HCT116 (cell line): ENCODE data around the gene DARS1. TPM values are rescaled to one million over a fixed set of nuclear protein-coding genes. Genes with fewer than 3 reads are reported as not detected.
"Not testable (repeated sequence)": the region's sequence is repeated elsewhere in the genome, so short reads cannot be mapped to it uniquely, and the experiment has no call there.

ENCODE experiments used
- ATAC-seq: fragments of 200-7000 bp; cut with Tn5 transposase; 2 replicates; pipeline ENCODE4 v1.9.1; 2020; ENCODE audit warnings: mild to moderate bottlenecking, moderate library complexity
- BruUV-seq: library from RNA; stranded (reverse); fragments of 400-500 nt; replicated peaks from 2 replicates; lab custom pipeline; 2021; lab: Mats Ljungman, UMichigan
- CTCF ChIA-PET: fragments of 300-600 bp; sonication (Branson Sonifier 250); formaldehyde crosslinking; loops from one replicate; lab custom pipeline; 2021; ENCODE audit warnings: antibody characterized with exemption; lab: Charles Lee
- POLR2A ChIA-PET: fragments of 300-600, 350-600 bp; sonication (Branson Sonifier 250); formaldehyde crosslinking; loops from one replicate; lab custom pipeline; 2021; ENCODE audit warnings: antibody characterized with exemption; lab: Charles Lee
- RAD21 ChIA-PET, 2 experiments: fragments of 300-600 bp; sonication (Branson Sonifier 250); formaldehyde crosslinking; loops; one replicate each; lab custom pipeline; 2023; ENCODE audit warnings: low total read pairs in 2 of 2; ENCODE audit not compliant: uncharacterized antibody in 2 of 2, unreplicated experiment in 2 of 2, low non-redundant PET in 1 of 2; lab: Charles Lee
- DNase-seq: peaks from one replicate; pipeline ENCODE4 v3.0.0-alpha.2; 2010; ENCODE audit warnings: low read depth, low spot score
- H2AFZ ChIP-seq: fragments of 200-600 bp; shearing (Covaris generic), sonication (generic); 2 replicates; pipeline ENCODE4 v1.6.1; 2017; ENCODE audit warnings: low read depth, mixed run types, mixed read lengths, antibody characterized with exemption, low read length; ENCODE audit not compliant: poor library complexity, severe bottlenecking
- H3K27ac ChIP-seq: 2 replicates; pipeline ENCODE4 v1.5.1; 2012; ENCODE audit warnings: low read depth, low read length
- H3K27me3 ChIP-seq: fragments of 200-600 bp; sonication (generic); 2 replicates; pipeline ENCODE4 v1.6.1; 2016; ENCODE audit warnings: mixed run types, low read length, mixed read lengths; ENCODE audit not compliant: insufficient read depth
- H3K36me3 ChIP-seq, 2 experiments: fragments of 200-500 bp in 1 of 2; fragments of 200-600 bp in 1 of 2; sonication (Bioruptor generic) in 1 of 2; sonication (generic) in 1 of 2; 2 replicates each; pipeline versions ENCODE4 v1.5.1 to v1.6.1; 2014 to 2016; ENCODE audit warnings: low read length in 2 of 2, inconsistent platforms in 1 of 2, mixed read lengths in 1 of 2, mixed run types in 1 of 2; ENCODE audit not compliant: insufficient read depth in 2 of 2, control insufficient read depth in 1 of 2
- H3K4me1 ChIP-seq, 2 experiments: fragments of 200-600 bp in 1 of 2; sonication (generic) in 1 of 2; 2 replicates each; pipeline versions ENCODE4 v1.5.1 to v1.6.1; 2012 to 2017; ENCODE audit warnings: low read length in 2 of 2, inconsistent platforms in 1 of 2, mild to moderate bottlenecking in 1 of 2, mixed read lengths in 1 of 2, mixed run types in 1 of 2, moderate library complexity in 1 of 2; ENCODE audit not compliant: insufficient read depth in 2 of 2, control insufficient read depth in 1 of 2
- H3K4me2 ChIP-seq: fragments of 200-600 bp; sonication (generic); 2 replicates; pipeline ENCODE4 v1.6.1; 2017; ENCODE audit warnings: mixed run types, low read length, mixed read lengths
- H3K4me3 ChIP-seq, 2 experiments: fragments of 200-600 bp in 1 of 2; sonication (generic) in 1 of 2; replicated peaks in 1 of 2; 2 replicates each; pipeline ENCODE4 v1.5.1; 2011 to 2016; ENCODE audit warnings: low read length in 2 of 2, control low read depth in 1 of 2, low read depth in 1 of 2, mild to moderate bottlenecking in 1 of 2, mixed read lengths in 1 of 2, mixed run types in 1 of 2
- H3K79me2 ChIP-seq: fragments of 200-600 bp; sonication (generic); 2 replicates; pipeline ENCODE4 v1.6.1; 2017; ENCODE audit warnings: mild to moderate bottlenecking, mixed run types, low read length, moderate library complexity, mixed read lengths; ENCODE audit not compliant: insufficient read depth
- H3K9ac ChIP-seq: fragments of 200-600 bp; sonication (generic); 2 replicates; pipeline ENCODE4 v1.6.1; 2016; ENCODE audit warnings: low read length, mixed read lengths
- H3K9me2 ChIP-seq: fragments of 200-600 bp; sonication (generic), shearing (Covaris generic); 2 replicates; pipeline ENCODE4 v1.6.1; 2017; ENCODE audit warnings: mixed run types, mild to moderate bottlenecking, moderate library complexity; ENCODE audit not compliant: insufficient read depth
- H3K9me3 ChIP-seq, 2 experiments: fragments of 200-500 bp in 1 of 2; fragments of 200-600 bp in 1 of 2; sonication (Bioruptor generic) in 1 of 2; sonication (generic) in 1 of 2; 2 replicates each; pipeline ENCODE4 v1.6.1; 2014 to 2017; ENCODE audit warnings: low read length in 2 of 2, mixed read lengths in 2 of 2, inconsistent platforms in 1 of 2, low read depth in 1 of 2, mild to moderate bottlenecking in 1 of 2, mixed run types in 1 of 2, moderate library complexity in 1 of 2; ENCODE audit not compliant: control insufficient read depth in 1 of 2, insufficient read depth in 1 of 2
- H4K20me1 ChIP-seq: fragments of 200-600 bp; sonication (generic), shearing (Covaris generic); 2 replicates; pipeline ENCODE4 v1.6.1; 2017; ENCODE audit warnings: mixed run types, mild to moderate bottlenecking, moderate library complexity; ENCODE audit not compliant: insufficient read depth
- CBX3 ChIP-seq: IDR thresholded peaks from 2 replicates; pipeline ENCODE4 v1.6.1; 2012; ENCODE audit warnings: low read depth
- EGR1 ChIP-seq: IDR thresholded peaks from 2 replicates; pipeline ENCODE4 v1.6.1; 2012; ENCODE audit warnings: low read depth
- EZH2phosphoT487 ChIP-seq: fragments of 200-600 bp; IDR thresholded peaks from 2 replicates; pipeline ENCODE4 v1.6.1; 2018; ENCODE audit warnings: antibody characterized with exemption, borderline replicate concordance
- FOSL1 ChIP-seq: IDR thresholded peaks from 2 replicates; pipeline ENCODE4 v1.6.1; 2012; ENCODE audit warnings: low read depth
- MAX ChIP-seq: IDR thresholded peaks from 2 replicates; pipeline ENCODE4 v1.6.1; 2012
- POLR2A ChIP-seq: IDR thresholded peaks from 2 replicates; pipeline ENCODE4 v1.7.0; 2011; ENCODE audit warnings: borderline replicate concordance; ENCODE audit not compliant: insufficient read depth, insufficient read length; ENCODE audit errors: extremely low read depth
- POLR2AphosphoS5 ChIP-seq: IDR thresholded peaks from 2 replicates; pipeline ENCODE4 v1.6.1; 2011; ENCODE audit warnings: mild to moderate bottlenecking, low read depth, low read length, moderate library complexity
- TCF7L2 ChIP-seq: IDR thresholded peaks from 2 replicates; pipeline ENCODE4 v1.7.0; 2011; ENCODE audit warnings: borderline replicate concordance, inconsistent platforms; ENCODE audit not compliant: insufficient read depth, insufficient read length; ENCODE audit errors: extremely low read depth
- ZBTB33 ChIP-seq: IDR thresholded peaks from 2 replicates; pipeline ENCODE4 v1.6.1; 2011; ENCODE audit warnings: mild to moderate bottlenecking, low read length, moderate library complexity; ENCODE audit not compliant: insufficient replicate concordance; ENCODE audit errors: extremely low read depth
- ZNF274 ChIP-seq: fragments of 200-500 bp; sonication (Bioruptor generic); IDR thresholded peaks from 2 replicates; pipeline ENCODE4 v1.6.1; 2014; ENCODE audit warnings: mild to moderate bottlenecking, low read depth, low read length, inconsistent platforms
- intact Hi-C: fragments of 100-400 bp; cut with micrococcal nuclease; formaldehyde crosslinking; loops from 2 replicates; pipeline ENCODE4 v1.10.0; 2022
- total RNA-seq: library from RNA; stranded (reverse); gene quantifications from one replicate; pipeline ENCODE4 v1.2.1, GENCODE V29; 2021; ENCODE audit not compliant: unreplicated experiment

The DARS1 gene
- total RNA-seq, 1 experiment from 2014 or later: 94.8 TPM

GRCh38 chr2:135965756-135966155 lies 19.7 kb downstream of the DARS1 start (continued):
- TF ChIP-seq ZBTB33 (no peak), POLR2AphosphoS5 (no peak), EGR1 (no peak), TCF7L2 (no peak), FOSL1 (no peak), CBX3 (no peak), MAX (no peak), EZH2phosphoT487 (no peak), ZNF274 (no peak), POLR2A (no peak)

GRCh38 chr2:135964404-135964803 lies 21.0 kb downstream of the DARS1 start:
- H3K9me3 ChIP-seq, H3K9me2 ChIP-seq, BruUV-seq, CTCF ChIA-PET, H3K36me3 ChIP-seq, intact Hi-C loops, RAD21 ChIA-PET, DNase-seq, H3K27me3 ChIP-seq, H4K20me1 ChIP-seq, H2AFZ ChIP-seq: not testable (repeated sequence)
- peak overlapping the region; percentile 55 for H3K4me2 ChIP-seq
- TF ChIP-seq EGR1: peak; percentile 65; the same call in 1 of the 2 replicates
- H3K79me2 ChIP-seq: peaks cover 78% of the 10 kb centered on the region
- peaks cover 17 to 35% of the 10 kb centered on the region in 2 experiments for H3K4me1 ChIP-seq
- H3K27ac ChIP-seq: peak overlapping the region; percentile 79
- peak overlapping the region in 1 of 2 experiments; percentile 32; a peak in 2 of 4 replicates for H3K4me3 ChIP-seq
- ATAC-seq: peak; percentile 69
- H3K9ac ChIP-seq: peak overlapping the region; percentile 48
- POLR2A ChIA-PET: interaction anchor here (0.7 kb wide), 1 partner anchor 16 kb away, joined by 4 read pairs; no protein-coding TSS in a partner anchor
